Body of pancreas (tissue), 4 donors: Measurements from ENCODE around the gene MADCAM1. TPM values are rescaled to one million over a fixed set of nuclear protein-coding genes. Genes with fewer than 3 reads are reported as not detected.

Source experiments
- ATAC-seq: fragments of 150-250 bp; one replicate; pipeline ENCODE4 v1.9.1; 2016
- DNase-seq, 4 donors: peaks; one replicate each; pipeline ENCODE4 v3.0.0-alpha.2; 2019
- H3K27ac ChIP-seq, 4 donors: fragments of 200-600 bp; sonication (generic); 1 replicate in 3 of 4; 2 replicates in 1 of 4; pipeline versions ENCODE4 v1.5.1 to v1.6.1; 2016 to 2019; ENCODE audit warnings: mild to moderate bottlenecking in 1 of 4, mixed read lengths in 1 of 4, moderate library complexity in 1 of 4
- H3K27me3 ChIP-seq, 2 donors: fragments of 200-600 bp; sonication (generic); one replicate each; pipeline ENCODE4 v1.6.0; 2016; ENCODE audit warnings: mild to moderate bottlenecking in 1 of 2
- H3K36me3 ChIP-seq, 2 donors: fragments of 200-600 bp; sonication (generic); replicated peaks in 1 of 2; 2 replicates each; pipeline ENCODE4 v1.5.1; 2016; ENCODE audit warnings: low read depth in 2 of 2; ENCODE audit not compliant: insufficient read depth in 1 of 2
- H3K4me1 ChIP-seq: fragments of 200-600 bp; sonication (generic); one replicate; pipeline ENCODE4 v1.6.0; 2016
- H3K4me3 ChIP-seq, 2 donors: fragments of 200-600 bp; sonication (generic); 1 replicate in 1 of 2; 2 replicates in 1 of 2; pipeline ENCODE4 v1.5.1; 2016 to 2019
- H3K9me3 ChIP-seq, 3 donors: fragments of 200-600 bp; sonication (generic); 1 replicate in 2 of 3; 2 replicates in 1 of 3; pipeline ENCODE4 v1.5.1; 2016
- CTCF ChIP-seq, 7 experiments: fragments of 450-650 bp in 4 of 7; fragments of 200-600 bp in 3 of 7; sonication (generic) in 3 of 7; IDR thresholded peaks; one replicate each; pipeline ENCODE4 v1.5.1; 2016 to 2019; ENCODE audit warnings: antibody characterized with exemption in 7 of 7
- POLR2A ChIP-seq, 3 donors: fragments of 450-650 bp; IDR thresholded peaks; one replicate each; pipeline ENCODE4 v1.6.1; 2016; ENCODE audit warnings: antibody characterized with exemption in 3 of 3, mild to moderate bottlenecking in 2 of 3
- WGBS, 2 donors: methylation state at CpG; one replicate each; pipeline ENCODE4 v1.1.5; 2017; 5-methylcytosine and 5-hydroxymethylcytosine counted together
- intact Hi-C: fragments of 100-400 bp; cut with DNase I; formaldehyde crosslinking; loops from one replicate; pipeline ENCODE4 v1.15.1; 2023
- total RNA-seq, 2 donors: library from RNA; depleted of rRNA; stranded (reverse); fragments of >200 nt; gene quantifications; one replicate each; pipeline ENCODE4 v1.1.0, GENCODE V29; 2016

Gene MADCAM1
- total RNA-seq, 2 donors from 2014 or later: 3.6 TPM; not detected in 1

DNA sequence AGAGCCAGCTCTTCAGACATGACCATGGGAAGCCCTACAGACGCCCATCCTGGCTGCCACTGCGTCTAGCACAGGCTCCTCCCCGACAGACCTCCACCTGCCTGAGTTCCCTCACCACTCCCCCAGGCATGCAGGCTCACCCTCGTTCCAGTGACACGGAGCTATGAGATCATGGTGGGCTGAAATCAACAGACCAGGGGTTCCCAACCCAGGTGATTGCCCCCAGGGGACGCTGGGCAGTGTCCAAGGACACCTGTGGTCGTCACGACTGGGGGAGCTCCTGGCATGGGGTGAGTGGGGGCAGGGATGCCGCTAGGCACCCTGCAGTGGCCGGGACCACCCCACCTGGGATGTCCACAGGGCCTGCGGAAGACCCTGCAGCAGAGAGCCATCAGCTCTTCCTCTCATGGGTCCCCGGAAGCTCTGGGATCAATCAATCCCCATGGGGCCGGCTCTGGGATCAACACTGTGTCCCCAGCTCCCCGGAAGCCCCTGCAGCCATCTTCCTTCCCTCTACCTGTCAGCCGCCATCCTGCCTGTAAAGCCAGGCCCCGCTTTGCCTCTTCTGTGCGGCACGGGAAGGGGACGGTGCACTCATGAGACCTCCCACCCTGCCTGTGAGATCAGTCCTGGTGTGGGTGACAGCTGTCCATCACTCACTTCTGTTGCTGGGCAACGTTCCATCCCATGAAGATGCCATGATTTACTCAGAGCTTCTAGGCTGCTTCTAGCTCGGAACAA, 12.8 kb upstream of the MADCAM1 start:
- Histone ChIP-seq H3K27me3 (no peaks in the 10 kb centered on the region), H3K4me3 (no peak overlapping the region), H3K9me3 (no peaks in the 10 kb centered on the region), H3K4me1 (peaks cover 32% of the 10 kb centered on the region), H3K36me3 (no peaks in the 10 kb centered on the region), H3K27ac (no peak overlapping the region)
- 25 to 34% methylated on average over 17 to 18 of the region's 21 CpGs for WGBS, 2 donors
- TF ChIP-seq CTCF (IDR thresholded peaks at IDR 0.05) (no peak), POLR2A (IDR thresholded peaks at IDR 0.05) (no peak)
- no peak for ATAC-seq
- intact Hi-C loops: no loop called here
- no peak for DNase-seq

- Histone ChIP-seq H3K36me3 (no peaks in the 10 kb centered on the region), H3K27me3 (no peaks in the 10 kb centered on the region), H3K9me3 (no peaks in the 10 kb centered on the region), H3K4me1 (peaks cover 35% of the 10 kb centered on the region), H3K4me3 (no peak overlapping the region), H3K27ac (no peak overlapping the region)
- 58 to 66% methylated on average over 14 to 15 of the region's 15 CpGs for WGBS, 2 donors
- DNase-seq: no peak
- ATAC-seq: no peak
- TF ChIP-seq POLR2A (IDR thresholded peaks at IDR 0.05) (no peak), CTCF (IDR thresholded peaks at IDR 0.05) (no peak)
- intact Hi-C loops: no loop called here
Observed at GRCh38 chr19:484494-484893, 11.8 kb upstream of the MADCAM1 start.

- no peak for TF ChIP-seq CTCF (IDR thresholded peaks at IDR 0.05)
- TF ChIP-seq POLR2A (IDR thresholded peaks at IDR 0.05): no peak
- H3K9me3 ChIP-seq: no peaks in the 10 kb centered on the region
- H3K4me3 ChIP-seq: no peak overlapping the region
- intact Hi-C loops: no loop called here
- peak overlapping the region in 2 of 4 donors; percentile 68 to 73 for H3K27ac ChIP-seq
- no peak for ATAC-seq
- 57 to 70% methylated on average over 8 to 22 of the region's 22 CpGs for WGBS, 2 donors
- H3K36me3 ChIP-seq: no peaks in the 10 kb centered on the region
- peaks cover 36% of the 10 kb centered on the region for H3K4me1 ChIP-seq
- no peaks in the 10 kb centered on the region for H3K27me3 ChIP-seq
- no peak for DNase-seq
Observed at GRCh38 chr19:485077-485476, 11.2 kb upstream of the MADCAM1 start.

GRCh38 chr19:485583-486236, 10.6 kb upstream of the MADCAM1 start:
- intact Hi-C loops: no loop called here
- WGBS, 2 donors: 7 to 15% methylated on average over 4 to 23 of the region's 23 CpGs
- H3K4me1 ChIP-seq: peaks cover 36% of the 10 kb centered on the region
- no peaks in the 10 kb centered on the region for H3K36me3 ChIP-seq
- H3K27me3 ChIP-seq: no peaks in the 10 kb centered on the region
- H3K27ac ChIP-seq: peak overlapping the region in 3 of 4 donors; percentile 45 to 73 (median 68)
- DNase-seq (peak; percentile 63 to 82 (median 69)), ATAC-seq (peak; percentile 46)
- H3K4me3 ChIP-seq: no peak overlapping the region
- H3K9me3 ChIP-seq: no peaks in the 10 kb centered on the region
- TF ChIP-seq CTCF (IDR thresholded peaks at IDR 0.05) (no peak), POLR2A (IDR thresholded peaks at IDR 0.05) (peak; percentile 26 to 64 (median 48))
